Embryonic facial prominence (tissue), 1 donor: Measurements from ENCODE around the gene FILIP1.

ENCODE experiments used
- DNase-seq: peaks from one replicate; pipeline ENCODE4 v3.0.0-alpha.2; 2016; ENCODE audit errors: extremely low spot score

FILIP1 gene

DNA sequence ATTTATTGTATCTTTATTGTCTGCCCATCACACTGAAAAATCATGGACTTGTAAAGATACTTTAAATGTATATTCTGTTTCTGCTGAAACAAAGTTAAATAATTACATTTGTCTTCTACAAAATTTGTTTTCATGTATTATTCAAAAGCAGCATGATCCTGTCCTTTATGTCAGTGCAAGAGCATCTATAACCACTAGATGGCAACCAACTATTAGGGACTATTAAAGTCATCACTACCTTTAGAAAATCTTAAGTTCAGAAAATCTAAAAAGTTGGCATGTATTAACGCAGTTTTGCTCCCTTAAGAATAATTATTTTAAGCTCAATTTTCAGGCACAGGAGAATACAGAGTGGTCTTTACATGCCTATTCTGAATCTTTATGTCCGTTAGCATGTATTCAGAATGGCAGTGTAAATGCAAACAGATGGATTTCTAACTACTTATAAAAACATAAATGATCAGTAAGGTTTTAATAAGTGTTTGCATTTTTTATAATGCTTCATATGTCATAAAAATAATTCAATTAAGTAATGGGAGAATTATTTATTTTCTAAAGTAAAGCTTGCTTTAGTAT lies 226.8 kb downstream of the FILIP1 start:
- DNase-seq, result no peak

DNA sequence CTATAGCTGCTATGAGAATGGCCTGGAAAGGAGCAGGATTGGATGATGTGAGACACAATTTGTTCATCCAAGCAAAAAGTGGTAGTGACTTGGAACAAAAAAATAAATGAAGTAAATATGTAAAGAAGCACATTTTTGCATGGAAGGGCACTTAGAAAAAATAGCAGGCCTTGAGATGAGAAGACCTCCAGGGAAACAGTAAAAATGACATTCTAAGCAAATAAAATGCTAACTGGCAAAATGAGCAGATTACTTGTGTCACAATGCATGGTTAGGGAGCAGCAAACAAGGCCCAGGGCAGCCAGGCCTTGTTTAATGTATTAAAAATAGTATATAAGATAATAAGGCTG lies 230.2 kb downstream of the FILIP1 start:
- DNase-seq, result no peak

DNA sequence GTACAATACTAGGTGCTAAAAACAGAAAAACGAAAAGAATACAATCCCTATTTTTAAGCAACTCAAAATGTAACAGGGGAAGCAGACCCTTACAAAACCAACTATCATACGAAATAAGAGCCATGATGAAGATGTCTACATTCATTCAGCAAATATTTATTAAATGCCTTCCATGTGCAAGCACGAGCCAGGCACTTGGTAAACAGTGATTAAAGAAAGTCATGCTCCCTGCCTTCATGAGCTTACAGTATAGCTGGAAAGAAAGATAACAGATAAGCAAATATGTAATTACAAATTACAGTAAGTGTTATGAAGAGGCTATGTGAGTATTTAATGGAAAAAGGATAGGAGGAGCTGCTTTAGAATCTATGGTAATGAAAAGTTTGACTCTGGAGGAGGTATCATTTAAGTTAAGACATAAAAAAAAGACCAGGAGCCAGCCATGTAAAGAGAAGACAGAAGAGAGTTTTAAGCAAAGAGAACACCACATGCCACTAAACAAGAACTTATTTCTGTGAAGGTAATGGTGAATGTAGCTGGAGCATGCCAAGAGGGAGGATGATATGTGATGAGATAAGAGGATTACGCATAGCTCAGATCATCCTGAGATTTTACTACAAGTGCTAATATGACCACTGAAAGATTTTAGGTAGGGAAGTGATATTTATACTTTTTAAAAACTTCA lies 230.7 kb downstream of the FILIP1 start:
- DNase-seq, result no peak

DNA sequence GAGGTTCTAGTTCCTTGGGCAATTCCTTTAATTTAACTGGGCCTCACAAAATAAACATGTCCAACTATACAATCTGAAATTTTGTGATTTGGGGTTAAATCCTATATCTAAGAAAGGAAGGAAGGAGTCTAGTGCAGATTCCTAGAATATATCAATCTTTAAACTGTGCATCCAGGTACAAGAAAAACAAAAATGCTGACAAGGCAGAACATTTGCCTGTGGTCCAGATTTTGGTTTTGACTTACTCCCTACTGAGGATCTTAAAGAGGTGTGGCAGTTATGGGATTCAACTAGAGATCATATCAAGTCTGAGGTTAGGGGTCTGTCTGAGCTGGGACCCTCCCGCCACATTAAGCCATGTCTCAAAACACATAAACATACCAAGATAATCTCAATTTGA lies 232.3 kb downstream of the FILIP1 start:
- no peak for DNase-seq

DNA sequence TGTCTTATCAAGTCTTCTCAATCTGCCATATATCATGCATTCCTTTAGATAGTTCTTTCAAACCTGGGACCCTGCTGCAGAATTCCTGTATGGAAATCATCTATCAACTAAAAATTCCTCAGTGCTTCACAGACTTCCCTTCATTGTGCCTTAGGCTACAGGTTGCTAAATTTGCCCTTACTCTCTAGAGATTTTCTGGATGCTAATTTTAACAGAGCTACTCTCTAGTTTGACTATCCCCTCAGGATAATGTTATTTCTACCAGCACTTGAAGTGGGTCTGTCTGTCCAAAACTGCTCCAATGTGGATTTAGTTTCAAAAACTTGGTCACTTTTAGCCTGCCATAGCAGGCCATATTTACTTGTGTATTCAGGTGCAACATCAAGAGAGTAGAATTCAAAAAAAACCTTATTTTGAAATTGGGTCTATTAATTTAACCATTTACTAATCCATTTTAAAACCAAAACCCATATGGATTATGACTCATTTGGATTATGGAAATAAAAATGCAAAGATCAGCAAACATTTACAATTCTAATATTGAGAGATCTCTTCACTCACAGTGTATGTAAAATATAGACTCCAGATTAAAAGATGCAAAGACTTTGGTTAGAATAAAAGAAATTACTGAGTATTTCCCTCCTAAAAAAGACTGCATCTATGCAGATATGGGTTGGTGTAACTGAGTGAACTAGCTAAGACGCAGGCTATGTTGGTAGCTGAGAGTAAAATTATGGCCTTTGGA lies 236.1 kb downstream of the FILIP1 start:
- DNase-seq, result no peak

DNA sequence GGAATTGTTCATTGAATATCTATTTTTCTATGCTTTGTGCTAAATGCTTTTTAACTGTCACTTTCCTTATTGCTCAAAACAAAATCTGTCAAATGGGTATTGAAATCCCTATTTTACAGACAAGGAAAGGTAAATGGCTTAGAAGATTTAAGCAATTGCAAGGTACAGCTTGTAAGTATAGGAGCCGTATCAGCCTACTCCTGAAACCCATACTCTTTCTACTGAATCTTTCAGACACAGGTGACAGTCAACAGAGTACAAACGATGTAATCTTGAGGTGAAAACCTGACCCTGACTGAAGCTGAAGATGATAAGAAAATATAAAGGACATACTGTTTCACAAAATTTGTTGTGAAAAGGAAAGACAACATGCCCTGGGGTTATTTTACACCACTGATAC lies 243.0 kb downstream of the FILIP1 start:
- no peak for DNase-seq

DNA sequence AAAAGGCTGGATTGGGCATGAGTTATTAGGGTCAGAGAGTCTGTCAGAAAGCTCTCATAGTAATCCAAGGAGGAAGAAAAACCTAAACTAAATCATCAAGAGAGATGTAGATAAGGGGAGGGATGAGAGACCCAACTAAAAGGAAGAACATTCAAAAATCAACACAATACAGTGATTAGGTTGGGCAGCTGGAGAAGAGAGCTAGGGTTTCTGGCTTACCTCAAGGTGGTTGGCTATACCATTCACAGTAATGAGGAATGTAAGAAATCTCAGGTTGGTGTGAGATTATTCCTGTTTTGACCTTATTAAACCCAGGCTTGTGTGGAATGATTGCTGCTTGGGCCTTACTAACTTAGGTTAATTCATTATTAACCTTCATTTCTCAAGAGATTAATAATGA lies 243.8 kb downstream of the FILIP1 start:
- no peak for DNase-seq

DNA sequence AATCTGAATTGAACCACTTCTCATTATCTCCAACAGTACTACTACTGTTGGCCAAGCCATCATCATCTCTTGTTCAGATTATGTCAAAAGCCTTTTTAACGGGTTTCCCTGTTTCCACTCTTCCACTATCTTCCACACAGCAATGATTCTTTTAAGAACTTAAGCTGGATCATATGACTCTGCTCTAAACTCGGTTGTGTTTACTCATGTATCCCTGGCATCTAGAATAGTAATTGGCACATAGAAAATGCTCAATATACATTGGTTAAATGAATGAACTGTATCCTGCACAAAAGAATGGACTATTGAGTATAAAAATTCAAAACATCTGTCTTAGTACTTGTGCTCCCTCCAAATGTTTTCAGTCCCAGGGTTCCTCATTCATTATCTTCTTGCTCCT lies 247.2 kb downstream of the FILIP1 start:
- DNase-seq, result no peak

DNA sequence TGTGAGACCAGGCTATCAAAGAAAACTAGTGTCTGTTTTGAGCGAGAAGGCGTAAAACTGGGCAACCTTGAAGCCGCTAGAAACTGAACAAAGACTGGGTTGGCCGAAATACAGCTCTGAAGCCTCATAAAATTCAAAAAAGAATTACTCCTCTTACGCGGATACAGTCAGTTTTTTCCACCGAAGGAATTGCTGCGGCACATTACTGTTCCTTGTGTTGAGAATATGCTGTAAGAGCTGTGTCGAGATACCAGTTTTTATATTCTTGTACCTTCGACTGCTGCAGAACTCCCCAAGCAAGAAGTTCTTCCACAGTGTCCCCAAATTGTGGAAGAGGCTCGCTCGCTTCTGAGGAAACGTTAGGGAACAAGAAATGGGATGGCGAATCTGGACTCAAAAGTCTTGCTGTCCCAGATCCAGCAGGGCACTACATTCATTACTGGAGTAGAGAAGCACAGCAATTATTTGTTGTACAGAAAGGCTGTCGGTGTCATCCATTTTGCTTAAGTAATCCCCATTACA lies 249.5 kb downstream of the FILIP1 start:
- no peak for DNase-seq

DNA sequence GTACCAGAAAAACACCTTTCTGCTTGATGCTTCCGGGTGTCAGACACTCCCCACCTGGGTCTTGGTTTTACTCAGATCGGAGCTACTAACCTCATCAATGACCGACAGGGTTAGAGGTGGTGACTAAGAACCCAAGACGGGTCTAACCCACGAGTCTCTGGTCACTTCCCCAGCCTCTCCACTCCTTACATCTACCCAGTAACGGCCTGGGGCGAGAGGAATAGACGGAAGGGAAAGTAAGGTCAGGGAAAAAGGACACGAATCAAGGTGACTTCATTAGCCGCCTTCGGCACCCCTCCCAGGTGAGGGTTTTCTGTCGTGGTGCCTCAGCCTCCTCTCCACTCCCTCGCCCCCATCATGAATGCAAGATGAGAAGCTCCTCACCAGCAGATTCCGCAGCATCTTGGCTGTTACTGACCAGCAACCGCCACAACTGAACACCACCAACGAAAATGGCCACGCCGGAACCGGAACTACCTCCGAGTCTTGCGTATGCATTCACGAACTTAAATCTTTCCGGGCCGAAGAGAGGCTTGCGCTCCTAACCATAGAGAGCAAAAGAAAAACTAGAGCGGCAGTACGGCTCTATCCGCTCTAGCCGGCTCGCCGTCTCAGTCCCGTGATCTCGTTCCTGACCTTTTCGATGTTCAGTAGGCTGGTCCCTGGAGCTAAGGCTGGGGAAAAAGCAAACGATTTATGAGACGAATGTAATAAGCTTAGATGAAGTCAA lies 250.1 kb downstream of the FILIP1 start, which contains the start of gene COX7A2:
COX7A2 (minus strand) TSS at position 469 of the 730 bp plus-strand sequence; CDS start at position 402, 67 bp downstream.
- DNase-seq, result peak; percentile 97
